HCT116 (cell line): Measurements from ENCODE around the gene ACTR3C. TPM values are rescaled to one million over a fixed set of nuclear protein-coding genes. Genes with fewer than 3 reads are reported as not detected.
A peak's percentile ranks its signal among the peaks of the same experiment; 100 is the strongest.
"Not testable (repeated sequence)": the region's sequence is repeated elsewhere in the genome, so short reads cannot be mapped to it uniquely, and the experiment has no call there.

Source experiments
- ATAC-seq: fragments of 200-7000 bp; cut with Tn5 transposase; 2 replicates; pipeline ENCODE4 v1.9.1; 2020; ENCODE audit warnings: mild to moderate bottlenecking, moderate library complexity
- BruUV-seq: library from RNA; stranded (reverse); fragments of 400-500 nt; replicated peaks from 2 replicates; lab custom pipeline; 2021; lab: Mats Ljungman, UMichigan
- CTCF ChIA-PET: fragments of 300-600 bp; sonication (Branson Sonifier 250); formaldehyde crosslinking; loops from one replicate; lab custom pipeline; 2021; ENCODE audit warnings: antibody characterized with exemption; lab: Charles Lee
- POLR2A ChIA-PET: fragments of 300-600, 350-600 bp; sonication (Branson Sonifier 250); formaldehyde crosslinking; loops from one replicate; lab custom pipeline; 2021; ENCODE audit warnings: antibody characterized with exemption; lab: Charles Lee
- RAD21 ChIA-PET, 2 experiments: fragments of 300-600 bp; sonication (Branson Sonifier 250); formaldehyde crosslinking; loops; one replicate each; lab custom pipeline; 2023; ENCODE audit warnings: low total read pairs in 2 of 2; ENCODE audit not compliant: uncharacterized antibody in 2 of 2, unreplicated experiment in 2 of 2, low non-redundant PET in 1 of 2; lab: Charles Lee
- DNase-seq: peaks from one replicate; pipeline ENCODE4 v3.0.0-alpha.2; 2010; ENCODE audit warnings: low read depth, low spot score
- H2AFZ ChIP-seq: fragments of 200-600 bp; shearing (Covaris generic), sonication (generic); 2 replicates; pipeline ENCODE4 v1.6.1; 2017; ENCODE audit warnings: low read depth, mixed run types, mixed read lengths, antibody characterized with exemption, low read length; ENCODE audit not compliant: poor library complexity, severe bottlenecking
- H3K27ac ChIP-seq: 2 replicates; pipeline ENCODE4 v1.5.1; 2012; ENCODE audit warnings: low read depth, low read length
- H3K27me3 ChIP-seq: fragments of 200-600 bp; sonication (generic); 2 replicates; pipeline ENCODE4 v1.6.1; 2016; ENCODE audit warnings: mixed run types, low read length, mixed read lengths; ENCODE audit not compliant: insufficient read depth
- H3K36me3 ChIP-seq, 2 experiments: fragments of 200-500 bp in 1 of 2; fragments of 200-600 bp in 1 of 2; sonication (Bioruptor generic) in 1 of 2; sonication (generic) in 1 of 2; 2 replicates each; pipeline versions ENCODE4 v1.5.1 to v1.6.1; 2014 to 2016; ENCODE audit warnings: low read length in 2 of 2, inconsistent platforms in 1 of 2, mixed read lengths in 1 of 2, mixed run types in 1 of 2; ENCODE audit not compliant: insufficient read depth in 2 of 2, control insufficient read depth in 1 of 2
- H3K4me1 ChIP-seq, 2 experiments: fragments of 200-600 bp in 1 of 2; sonication (generic) in 1 of 2; 2 replicates each; pipeline versions ENCODE4 v1.5.1 to v1.6.1; 2012 to 2017; ENCODE audit warnings: low read length in 2 of 2, inconsistent platforms in 1 of 2, mild to moderate bottlenecking in 1 of 2, mixed read lengths in 1 of 2, mixed run types in 1 of 2, moderate library complexity in 1 of 2; ENCODE audit not compliant: insufficient read depth in 2 of 2, control insufficient read depth in 1 of 2
- H3K4me2 ChIP-seq: fragments of 200-600 bp; sonication (generic); 2 replicates; pipeline ENCODE4 v1.6.1; 2017; ENCODE audit warnings: mixed run types, low read length, mixed read lengths
- H3K4me3 ChIP-seq, 2 experiments: fragments of 200-600 bp in 1 of 2; sonication (generic) in 1 of 2; replicated peaks in 1 of 2; 2 replicates each; pipeline ENCODE4 v1.5.1; 2011 to 2016; ENCODE audit warnings: low read length in 2 of 2, control low read depth in 1 of 2, low read depth in 1 of 2, mild to moderate bottlenecking in 1 of 2, mixed read lengths in 1 of 2, mixed run types in 1 of 2
- H3K79me2 ChIP-seq: fragments of 200-600 bp; sonication (generic); 2 replicates; pipeline ENCODE4 v1.6.1; 2017; ENCODE audit warnings: mild to moderate bottlenecking, mixed run types, low read length, moderate library complexity, mixed read lengths; ENCODE audit not compliant: insufficient read depth
- H3K9ac ChIP-seq: fragments of 200-600 bp; sonication (generic); 2 replicates; pipeline ENCODE4 v1.6.1; 2016; ENCODE audit warnings: low read length, mixed read lengths
- H3K9me2 ChIP-seq: fragments of 200-600 bp; sonication (generic), shearing (Covaris generic); 2 replicates; pipeline ENCODE4 v1.6.1; 2017; ENCODE audit warnings: mixed run types, mild to moderate bottlenecking, moderate library complexity; ENCODE audit not compliant: insufficient read depth
- H3K9me3 ChIP-seq, 2 experiments: fragments of 200-500 bp in 1 of 2; fragments of 200-600 bp in 1 of 2; sonication (Bioruptor generic) in 1 of 2; sonication (generic) in 1 of 2; 2 replicates each; pipeline ENCODE4 v1.6.1; 2014 to 2017; ENCODE audit warnings: low read length in 2 of 2, mixed read lengths in 2 of 2, inconsistent platforms in 1 of 2, low read depth in 1 of 2, mild to moderate bottlenecking in 1 of 2, mixed run types in 1 of 2, moderate library complexity in 1 of 2; ENCODE audit not compliant: control insufficient read depth in 1 of 2, insufficient read depth in 1 of 2
- H4K20me1 ChIP-seq: fragments of 200-600 bp; sonication (generic), shearing (Covaris generic); 2 replicates; pipeline ENCODE4 v1.6.1; 2017; ENCODE audit warnings: mixed run types, mild to moderate bottlenecking, moderate library complexity; ENCODE audit not compliant: insufficient read depth
- CBX3 ChIP-seq: IDR thresholded peaks from 2 replicates; pipeline ENCODE4 v1.6.1; 2012; ENCODE audit warnings: low read depth
- EGR1 ChIP-seq: IDR thresholded peaks from 2 replicates; pipeline ENCODE4 v1.6.1; 2012; ENCODE audit warnings: low read depth
- FOSL1 ChIP-seq: IDR thresholded peaks from 2 replicates; pipeline ENCODE4 v1.6.1; 2012; ENCODE audit warnings: low read depth
- JUND ChIP-seq: IDR thresholded peaks from 2 replicates; pipeline ENCODE4 v1.6.1; 2012
- POLR2AphosphoS5 ChIP-seq: IDR thresholded peaks from 2 replicates; pipeline ENCODE4 v1.6.1; 2011; ENCODE audit warnings: mild to moderate bottlenecking, low read depth, low read length, moderate library complexity
- TCF7L2 ChIP-seq: IDR thresholded peaks from 2 replicates; pipeline ENCODE4 v1.7.0; 2011; ENCODE audit warnings: borderline replicate concordance, inconsistent platforms; ENCODE audit not compliant: insufficient read depth, insufficient read length; ENCODE audit errors: extremely low read depth
- intact Hi-C: fragments of 100-400 bp; cut with micrococcal nuclease; formaldehyde crosslinking; loops from 2 replicates; pipeline ENCODE4 v1.10.0; 2022
- total RNA-seq: library from RNA; stranded (reverse); gene quantifications from one replicate; pipeline ENCODE4 v1.2.1, GENCODE V29; 2021; ENCODE audit not compliant: unreplicated experiment

The ACTR3C gene
- total RNA-seq, 1 experiment from 2014 or later = 2.0 TPM

- Histone ChIP-seq H2AFZ (no peak overlapping the region), H3K4me3 (peak overlapping the region in 1 of 2 experiments; percentile 23; a peak in 1 of 4 replicates), H3K4me2 (peak overlapping the region; percentile 57), H3K9ac (no peak overlapping the region), H3K9me2 (no peaks in the 10 kb centered on the region), H3K9me3 (no peaks in the 10 kb centered on the region), H3K27ac (no peak overlapping the region), H3K4me1 (peaks cover 9 to 32% of the 10 kb centered on the region in 2 experiments), H3K36me3 (no peaks in the 10 kb centered on the region), H3K79me2 (no peaks in the 10 kb centered on the region), H3K27me3 (no peaks in the 10 kb centered on the region), H4K20me1 (no peaks in the 10 kb centered on the region)
- DNase-seq (no peak), ATAC-seq (peak; percentile 76)
- ChIA-PET POLR2A (no interaction called here), RAD21 (no interaction called here), CTCF (no interaction called here)
- TF ChIP-seq JUND (peak; percentile 61; the same call in 1 of the 2 replicates), CBX3 (no peak), FOSL1 (peak; percentile 69), TCF7L2 (peak; percentile 85), POLR2AphosphoS5 (no peak)
- intact Hi-C loops = loop anchor here (10.0 kb wide), 1 partner anchor 57 kb away; the partner anchor contains the start of gene REPIN1
- BruUV-seq = no TSS peak
These were observed 15.4 kb downstream of the ACTR3C start for GRCh38 chr7:150307904-150308303.

- Histone ChIP-seq H3K27me3 (no peaks in the 10 kb centered on the region), H3K4me3 (no peak overlapping the region), H2AFZ (no peak overlapping the region), H3K9me2 (no peaks in the 10 kb centered on the region), H3K9ac (no peak overlapping the region), H4K20me1 (no peaks in the 10 kb centered on the region), H3K9me3 (no peaks in the 10 kb centered on the region), H3K36me3 (no peaks in the 10 kb centered on the region), H3K4me1 (peaks cover 9 to 25% of the 10 kb centered on the region in 2 experiments), H3K4me2 (peak overlapping the region; percentile 57; the same call in 1 of the 2 replicates), H3K27ac (no peak overlapping the region), H3K79me2 (no peaks in the 10 kb centered on the region)
- CTCF ChIA-PET = no interaction called here
- ATAC-seq (no peak), DNase-seq (no peak)
- peak; percentile 75; the same call in 1 of the 2 replicates for TF ChIP-seq CBX3
- no peak for TF ChIP-seq EGR1
- intact Hi-C loops = loop anchor here (10.0 kb wide), 1 partner anchor 58 kb away; the partner anchor contains the start of gene REPIN1
- POLR2A ChIA-PET = no interaction called here
- BruUV-seq = no TSS peak
- RAD21 ChIA-PET = no interaction called here
These were observed 16.2 kb downstream of the ACTR3C start for GRCh38 chr7:150307129-150307528.

- H2AFZ ChIP-seq, H3K9me2 ChIP-seq, H3K4me3 ChIP-seq, DNase-seq, H3K27me3 ChIP-seq, H3K4me2 ChIP-seq, ATAC-seq, CTCF ChIA-PET, H3K36me3 ChIP-seq, RAD21 ChIA-PET, H3K79me2 ChIP-seq, H4K20me1 ChIP-seq, BruUV-seq, POLR2A ChIA-PET, H3K9ac ChIP-seq, H3K9me3 ChIP-seq, H3K27ac ChIP-seq: not testable (repeated sequence)
- peaks cover 9 to 25% of the 10 kb centered on the region in 2 experiments for H3K4me1 ChIP-seq
- intact Hi-C loops = loop anchor here (10.0 kb wide), 1 partner anchor 58 kb away; the partner anchor contains the start of gene REPIN1
These were observed 17.0 kb downstream of the ACTR3C start for GRCh38 chr7:150306377-150306776.

GRCh38 chr7:150305903-150306284, 17.5 kb downstream of the ACTR3C start:
- H3K36me3 ChIP-seq, ATAC-seq, H2AFZ ChIP-seq, CTCF ChIA-PET, H3K9me3 ChIP-seq, H3K27me3 ChIP-seq, H3K79me2 ChIP-seq, H3K4me3 ChIP-seq, DNase-seq, H3K9ac ChIP-seq, H4K20me1 ChIP-seq, H3K27ac ChIP-seq, H3K9me2 ChIP-seq, POLR2A ChIA-PET, RAD21 ChIA-PET, H3K4me2 ChIP-seq, BruUV-seq: not testable (repeated sequence)
- H3K4me1 ChIP-seq = peaks cover 9 to 25% of the 10 kb centered on the region in 2 experiments
- intact Hi-C loops = loop anchor here (10.0 kb wide), 1 partner anchor 59 kb away; the partner anchor contains the start of gene REPIN1
